ENCODE data around the gene USB1. TPM values are rescaled to one million over a fixed set of nuclear protein-coding genes. Genes with fewer than 3 reads are reported as not detected.
A peak's percentile ranks its signal among the peaks of the same experiment; 100 is the strongest.

The USB1 gene
- total RNA-seq, 4 donors from 2014 or later = 31.4 to 79.0 (median 60.0) TPM

- no peaks in the 10 kb centered on the region for H3K27me3 ChIP-seq
- TF ChIP-seq CTCF (IDR thresholded peaks at IDR 0.05) = peak in 1 of 6 experiments; percentile 20
- no peak for TF ChIP-seq POLR2A (IDR thresholded peaks at IDR 0.05)
- peak; percentile 92 to 93 for DNase-seq
- intact Hi-C loops (cut with DNase I) = loop anchor here (10.0 kb wide), 1 partner anchor 192 kb away; the partner anchor contains the start of gene KIFC3
- 63 to 80% methylated on average over 29 to 50 of the region's 62 CpGs for WGBS, 2 donors
- no peak overlapping the region for H3K4me3 ChIP-seq (replicated peaks in 1 of 3)
- H3K36me3 ChIP-seq = peaks cover 8 to 10% of the 10 kb centered on the region in 2 donors
- H3K9me3 ChIP-seq = no peaks in the 10 kb centered on the region
- peak overlapping the region; percentile 40 to 95 (median 91) for H3K27ac ChIP-seq
- H3K4me1 ChIP-seq = peaks cover 72 to 80% of the 10 kb centered on the region in 2 donors
Observed at GRCh38 chr16:57996406-57997175, 4.6 kb upstream of the USB1 start.

- intact Hi-C loops (cut with DNase I) = loop anchor here (10.0 kb wide), 1 partner anchor 192 kb away; the partner anchor contains the start of gene KIFC3
Observed at GRCh38 chr16:57997176-57997527, 4.1 kb upstream of the USB1 start.

GRCh38 chr16:57997528-57998265, 3.5 kb upstream of the USB1 start:
- Histone ChIP-seq H3K27ac (peak overlapping the region in 2 of 3 donors; percentile 40 to 91), H3K27me3 (no peaks in the 10 kb centered on the region)
- no peak for DNase-seq

More at GRCh38 chr16:57997176-57997527, 4.1 kb upstream of the USB1 start:
- H3K27ac ChIP-seq = peak overlapping the region; percentile 40 to 91 (median 58)
- no peaks in the 10 kb centered on the region for H3K9me3 ChIP-seq
- H3K27me3 ChIP-seq = no peaks in the 10 kb centered on the region
- peaks cover 8 to 10% of the 10 kb centered on the region in 2 donors for H3K36me3 ChIP-seq
- WGBS, 2 donors = 92 to 98% methylated on average over 6 to 10 of the region's 35 CpGs
- TF ChIP-seq CTCF (IDR thresholded peaks at IDR 0.05) (no peak), POLR2A (IDR thresholded peaks at IDR 0.05) (no peak)
- no peak overlapping the region for H3K4me3 ChIP-seq (replicated peaks in 1 of 3)
- peaks cover 71 to 79% of the 10 kb centered on the region in 2 donors for H3K4me1 ChIP-seq
- no peak for DNase-seq

GRCh38 chr16:57998486-57998885, 2.7 kb upstream of the USB1 start:
- DNase-seq = no peak
- H3K36me3 ChIP-seq = peaks cover 10 to 11% of the 10 kb centered on the region in 2 donors
- peak overlapping the region in 1 of 3 donors; percentile 91 for H3K27ac ChIP-seq
- no peaks in the 10 kb centered on the region for H3K27me3 ChIP-seq
- H3K4me3 ChIP-seq (replicated peaks in 1 of 3) = no peak overlapping the region
- intact Hi-C loops (cut with DNase I) = loop anchor here (10.0 kb wide), 1 partner anchor 194 kb away; the partner anchor contains the start of gene KIFC3
- peaks cover 57 to 68% of the 10 kb centered on the region in 2 donors for H3K4me1 ChIP-seq
- no peaks in the 10 kb centered on the region for H3K9me3 ChIP-seq
- TF ChIP-seq CTCF (IDR thresholded peaks at IDR 0.05) (no peak), POLR2A (IDR thresholded peaks at IDR 0.05) (no peak)
- WGBS, 2 donors = 80% methylated on average over 1 to 8 of the region's 8 CpGs

More at GRCh38 chr16:57997528-57998265, 3.5 kb upstream of the USB1 start:
- Histone ChIP-seq H3K36me3 (peaks cover 8 to 10% of the 10 kb centered on the region in 2 donors), H3K9me3 (no peaks in the 10 kb centered on the region), H3K4me1 (peaks cover 65 to 75% of the 10 kb centered on the region in 2 donors), H3K4me3 (replicated peaks in 1 of 3) (no peak overlapping the region)
- WGBS, 2 donors = 96% methylated on average over 16 to 34 of the region's 36 CpGs
- intact Hi-C loops (cut with DNase I) = loop anchor here (10.0 kb wide), 1 partner anchor 193 kb away; the partner anchor contains the start of gene KIFC3
- TF ChIP-seq POLR2A (IDR thresholded peaks at IDR 0.05) (no peak), CTCF (IDR thresholded peaks at IDR 0.05) (no peak)

All from thyroid gland (tissue), 4 donors.